SK-N-SH (cell line): ENCODE results near the gene SLC5A2. TPM values are rescaled to one million over a fixed set of nuclear protein-coding genes. Genes with fewer than 3 reads are reported as not detected.
A peak's percentile ranks its signal among the peaks of the same experiment; 100 is the strongest.

Source experiments
- CTCF ChIA-PET: fragments of 300-600, 350-600 bp; formaldehyde crosslinking; extraction: SDS; loops from one replicate; lab custom pipeline; 2021; lab: Yijun Ruan, JAX
- POLR2A ChIA-PET: fragments of 350-600 bp; sonication (Branson Sonifier 250); formaldehyde crosslinking; extraction: SDS; loops from one replicate; lab custom pipeline; 2020; ENCODE audit warnings: antibody characterized with exemption, inconsistent platforms; lab: Yijun Ruan, JAX
- DNase-seq: peaks from one replicate; pipeline ENCODE4 v3.0.0; 2012
- H2AFZ ChIP-seq: fragments of 200-600 bp; sonication (generic); 2 replicates; pipeline ENCODE4 v1.8.1; 2016; ENCODE audit warnings: antibody characterized with exemption, mild to moderate bottlenecking, low read depth
- H3F3A ChIP-seq: fragments of 200-600 bp; sonication (generic); replicated peaks from 2 replicates; pipeline ENCODE3; 2016; ENCODE audit warnings: antibody characterized with exemption, mild to moderate bottlenecking; ENCODE audit not compliant: insufficient read depth
- H3K27ac ChIP-seq, 2 experiments: fragments of 200-500 bp in 1 of 2; fragments of 200-600 bp in 1 of 2; sonication (Bioruptor generic) in 1 of 2; sonication (generic), shearing (Covaris generic) in 1 of 2; 2 replicates each; pipeline versions ENCODE4 v1.5.1 to v1.6.1; 2014 to 2016; ENCODE audit warnings: low read depth in 2 of 2, inconsistent platforms in 1 of 2, low read length in 1 of 2, mild to moderate bottlenecking in 1 of 2, mixed read lengths in 1 of 2
- H3K27me3 ChIP-seq: fragments of 200-600 bp; sonication (generic), shearing (Covaris generic); 2 replicates; pipeline ENCODE4 v1.6.1; 2016; ENCODE audit warnings: mixed run types; ENCODE audit not compliant: insufficient read depth
- H3K36me3 ChIP-seq, 2 experiments: fragments of 200-500 bp in 1 of 2; fragments of 200-600 bp in 1 of 2; sonication (Bioruptor generic) in 1 of 2; sonication (generic) in 1 of 2; replicated peaks in 1 of 2; 2 replicates each; pipeline versions ENCODE3 to v1.5.1; 2014 to 2016; ENCODE audit warnings: low read length in 1 of 2, mild to moderate bottlenecking in 1 of 2; ENCODE audit not compliant: insufficient read depth in 2 of 2, control insufficient read depth in 1 of 2
- H3K4me1 ChIP-seq, 2 experiments: fragments of 200-500 bp in 1 of 2; fragments of 200-600 bp in 1 of 2; sonication (Bioruptor generic) in 1 of 2; sonication (generic), shearing (Covaris generic) in 1 of 2; 2 replicates each; pipeline versions ENCODE4 v1.5.1 to v1.6.1; 2014 to 2016; ENCODE audit warnings: low read depth in 1 of 2, low read length in 1 of 2, mixed run types in 1 of 2; ENCODE audit not compliant: insufficient read depth in 2 of 2, control insufficient read depth in 1 of 2
- H3K4me2 ChIP-seq: fragments of 200-600 bp; sonication (generic), shearing (Covaris generic); 2 replicates; pipeline ENCODE4 v1.6.1; 2017; ENCODE audit warnings: mixed run types
- H3K4me3 ChIP-seq, 2 experiments: fragments of 200-500 bp in 1 of 2; fragments of 200-600 bp in 1 of 2; sonication (Bioruptor generic) in 1 of 2; sonication (generic), shearing (Covaris generic) in 1 of 2; 2 replicates each; pipeline versions ENCODE4 v1.5.1 to v1.8.1; 2014 to 2016; ENCODE audit warnings: low read depth in 2 of 2, inconsistent platforms in 1 of 2, low read length in 1 of 2, mild to moderate bottlenecking in 1 of 2, mixed read lengths in 1 of 2, moderate library complexity in 1 of 2
- H3K79me2 ChIP-seq: fragments of 200-600 bp; sonication (generic); 2 replicates; pipeline ENCODE4 v1.8.1; 2017; ENCODE audit warnings: mild to moderate bottlenecking; ENCODE audit not compliant: insufficient read depth
- H3K9ac ChIP-seq: fragments of 200-600 bp; sonication (generic); 2 replicates; pipeline ENCODE4 v1.6.1; 2017; ENCODE audit warnings: mixed run types
- H3K9me2 ChIP-seq: fragments of 200-600 bp; sonication (generic); 2 replicates; pipeline ENCODE4 v1.6.1; 2017; ENCODE audit warnings: mixed run types
- H3K9me3 ChIP-seq: fragments of 200-600 bp; sonication (generic); 2 replicates; pipeline ENCODE4 v1.6.1; 2017; ENCODE audit warnings: mixed run types, mild to moderate bottlenecking, moderate library complexity
- H4K20me1 ChIP-seq: fragments of 200-600 bp; sonication (generic); 2 replicates; pipeline ENCODE4 v1.6.1; 2017; ENCODE audit warnings: mild to moderate bottlenecking, mixed run types; ENCODE audit not compliant: insufficient read depth
- CHD2 ChIP-seq: fragments of 150-350 bp; IDR thresholded peaks from 2 replicates; pipeline ENCODE4 v1.6.1; 2018; ENCODE audit warnings: low read length; ENCODE audit not compliant: partially characterized antibody
- ELF1 ChIP-seq: IDR thresholded peaks from 2 replicates; pipeline ENCODE4 v1.4.0; 2012
- FOXJ3 ChIP-seq: sonication (generic); formaldehyde crosslinking; IDR thresholded peaks from 2 replicates; pipeline ENCODE4 v1.5.1; 2020; ENCODE audit warnings: mild to moderate bottlenecking, missing genetic modification reagents
- GABPA ChIP-seq: IDR thresholded peaks from 2 replicates; pipeline ENCODE4 v1.4.0; 2012; ENCODE audit warnings: low read depth, mild to moderate bottlenecking
- GATA2 ChIP-seq: sonication (generic); formaldehyde crosslinking; IDR thresholded peaks from 2 replicates; pipeline ENCODE4 v1.5.0; 2020; ENCODE audit warnings: mild to moderate bottlenecking, missing genetic modification reagents
- JUND ChIP-seq: IDR thresholded peaks from 2 replicates; pipeline ENCODE4 v1.4.0; 2012
- MEF2A ChIP-seq: IDR thresholded peaks from 2 replicates; pipeline ENCODE4 v1.4.0; 2012; ENCODE audit warnings: low read depth, borderline replicate concordance
- RAD21 ChIP-seq: IDR thresholded peaks from 2 replicates; pipeline ENCODE4 v1.6.1; 2012; ENCODE audit warnings: mild to moderate bottlenecking, low read length
- REST ChIP-seq: IDR thresholded peaks from 2 replicates; pipeline ENCODE4 v1.6.1; 2012; ENCODE audit warnings: mild to moderate bottlenecking, low read depth, low read length, moderate library complexity
- RFX5 ChIP-seq: IDR thresholded peaks from 2 replicates; pipeline ENCODE4 v1.6.1; 2012; ENCODE audit warnings: mild to moderate bottlenecking, improper control_type of control experiment, low read length
- RXRA ChIP-seq: IDR thresholded peaks from 2 replicates; pipeline ENCODE4 v1.4.0; 2012; ENCODE audit warnings: low read depth, mild to moderate bottlenecking, borderline replicate concordance
- SMC3 ChIP-seq: IDR thresholded peaks from 2 replicates; pipeline ENCODE4 v1.6.1; 2012; ENCODE audit warnings: low read depth, low read length, improper control_type of control experiment
- TAF1 ChIP-seq: IDR thresholded peaks from 2 replicates; pipeline ENCODE4 v1.6.1; 2012; ENCODE audit warnings: low read depth, mild to moderate bottlenecking, low read length, moderate library complexity, borderline replicate concordance
- TEAD4 ChIP-seq: IDR thresholded peaks from 2 replicates; pipeline ENCODE4 v1.4.0; 2012; ENCODE audit warnings: mild to moderate bottlenecking, borderline replicate concordance; ENCODE audit not compliant: insufficient read depth
- USF1 ChIP-seq: IDR thresholded peaks from 2 replicates; pipeline ENCODE4 v1.4.0; 2012; ENCODE audit warnings: low read depth, borderline replicate concordance
- WGBS: methylation state at CpG from one replicate; pipeline ENCODE4 v1.1.6; 2017; ENCODE audit warnings: low lambda C conversion rate; 5-methylcytosine and 5-hydroxymethylcytosine counted together
- polyA plus RNA-seq, 3 experiments: library from polyadenylated mRNA; depleted of rRNA; stranded (reverse); fragments of >200 nt; gene quantifications; 2 replicates each; pipeline ENCODE4 v1.2.3, GENCODE V29; 2012
- TF ChIP-seq, protein P1 (sequence below): fragments of 200-600 bp; sonication (generic); IDR thresholded peaks from 2 replicates; pipeline ENCODE4 v1.6.1; 2017; ENCODE audit warnings: antibody characterized with exemption, mild to moderate bottlenecking, moderate library complexity
- TF ChIP-seq, protein P2 (sequence below): IDR thresholded peaks from 2 replicates; pipeline ENCODE4 v1.4.0; 2012; ENCODE audit warnings: low read depth

Gene SLC5A2
- polyA plus RNA-seq, 1 of the 3 experiments (the other 2 are of a cell fraction): 0.31 TPM

DNA sequence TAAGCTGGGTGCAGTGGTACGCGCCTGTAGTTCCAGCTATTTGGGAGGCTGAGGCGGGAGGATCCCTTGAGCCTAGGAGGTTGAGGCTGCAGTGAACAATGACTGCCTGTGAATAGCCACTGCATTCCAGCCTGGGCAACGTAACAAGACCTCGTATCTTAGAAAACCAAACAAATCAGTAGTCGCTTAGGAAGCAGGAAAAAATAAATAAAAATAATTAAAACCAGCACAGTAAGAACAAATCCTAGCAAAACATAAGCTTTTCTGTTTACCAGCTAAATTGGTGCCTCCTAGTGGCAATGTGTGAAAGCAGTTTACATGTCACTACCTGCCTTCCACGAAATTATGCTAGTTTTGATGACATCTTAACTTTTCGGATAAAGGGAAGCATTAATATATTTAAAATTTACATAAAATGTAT, 22.3 kb upstream of the SLC5A2 start:
- H3K4me1 ChIP-seq: peaks cover 23 to 26% of the 10 kb centered on the region in 2 experiments; a peak in 2 of 4 replicates
- H3K27me3 ChIP-seq: no peaks in the 10 kb centered on the region
- POLR2A ChIA-PET: interaction anchor here (0.8 to 3.6 kb wide), 11 partner anchors 10 to 413 kb away, joined by 3 to 15 read pairs (median 7); partner anchors contain the start of genes FUS, RUSF1, TGFB1I1 and ZNF267
- no peaks in the 10 kb centered on the region for H3K9me2 ChIP-seq
- H3K9ac ChIP-seq: peak overlapping the region; percentile 69
- peaks cover 7 to 20% of the 10 kb centered on the region in 2 experiments for H3K36me3 ChIP-seq
- TF ChIP-seq GATA2 (CRISPR knock-in tag) (no peak), SMC3 (no peak; the same call in 1 of the 2 replicates), CHD2 (no peak), RAD21 (peak; percentile 56), FOXJ3 (no peak), TEAD4 (no peak), MEF2A (no peak), TAF1 (no peak), RFX5 (peak; percentile 18; the same call in 1 of the 2 replicates), USF1 (no peak), REST (no peak), GABPA (no peak), RXRA (no peak), JUND (no peak), ELF1 (no peak)
- TF ChIP-seq, protein P1, sequence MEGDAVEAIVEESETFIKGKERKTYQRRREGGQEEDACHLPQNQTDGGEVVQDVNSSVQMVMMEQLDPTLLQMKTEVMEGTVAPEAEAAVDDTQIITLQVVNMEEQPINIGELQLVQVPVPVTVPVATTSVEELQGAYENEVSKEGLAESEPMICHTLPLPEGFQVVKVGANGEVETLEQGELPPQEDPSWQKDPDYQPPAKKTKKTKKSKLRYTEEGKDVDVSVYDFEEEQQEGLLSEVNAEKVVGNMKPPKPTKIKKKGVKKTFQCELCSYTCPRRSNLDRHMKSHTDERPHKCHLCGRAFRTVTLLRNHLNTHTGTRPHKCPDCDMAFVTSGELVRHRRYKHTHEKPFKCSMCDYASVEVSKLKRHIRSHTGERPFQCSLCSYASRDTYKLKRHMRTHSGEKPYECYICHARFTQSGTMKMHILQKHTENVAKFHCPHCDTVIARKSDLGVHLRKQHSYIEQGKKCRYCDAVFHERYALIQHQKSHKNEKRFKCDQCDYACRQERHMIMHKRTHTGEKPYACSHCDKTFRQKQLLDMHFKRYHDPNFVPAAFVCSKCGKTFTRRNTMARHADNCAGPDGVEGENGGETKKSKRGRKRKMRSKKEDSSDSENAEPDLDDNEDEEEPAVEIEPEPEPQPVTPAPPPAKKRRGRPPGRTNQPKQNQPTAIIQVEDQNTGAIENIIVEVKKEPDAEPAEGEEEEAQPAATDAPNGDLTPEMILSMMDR: peak; percentile 82
- TF ChIP-seq, protein P2, sequence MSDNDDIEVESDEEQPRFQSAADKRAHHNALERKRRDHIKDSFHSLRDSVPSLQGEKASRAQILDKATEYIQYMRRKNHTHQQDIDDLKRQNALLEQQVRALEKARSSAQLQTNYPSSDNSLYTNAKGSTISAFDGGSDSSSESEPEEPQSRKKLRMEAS: no peak
- CTCF ChIA-PET: interaction anchor here (0.6 to 8.0 kb wide), 23 partner anchors 9 to 658 kb away, joined by 3 to 80 read pairs (median 4); partner anchors contain the start of genes HSD3B7, RUSF1, SLC5A2 and TGFB1I1
- 33% methylated on average over 8 of the region's 8 CpGs for WGBS
- peaks cover 26% of the 10 kb centered on the region for H4K20me1 ChIP-seq
- H3K4me3 ChIP-seq: peak overlapping the region; percentile 57 to 88
- H3K9me3 ChIP-seq: no peaks in the 10 kb centered on the region
- H3F3A ChIP-seq: peaks cover 8% of the 10 kb centered on the region
- H2AFZ ChIP-seq: peak overlapping the region; percentile 82; the same call in 1 of the 2 replicates
- DNase-seq: peak; percentile 56
- peak overlapping the region; percentile 83 for H3K4me2 ChIP-seq
- peaks cover 36% of the 10 kb centered on the region for H3K79me2 ChIP-seq
- peak overlapping the region; percentile 93 to 96 for H3K27ac ChIP-seq
